Ovary (tissue), 9 donors: ENCODE measurements around the gene PRODH. TPM values are rescaled to one million over a fixed set of nuclear protein-coding genes. Genes with fewer than 3 reads are reported as not detected.
"Not testable (repeated sequence)": the region's sequence is repeated elsewhere in the genome, so short reads cannot be mapped to it uniquely, and the experiment has no call there.

Source experiments
- DNase-seq, 5 donors: peaks; one replicate each; pipeline ENCODE4 v3.0.0-alpha.2; 2019 to 2020
- H3K27ac ChIP-seq, 2 donors: fragments of 200-600 bp; one replicate each; pipeline versions ENCODE4 v1.5.1 to v1.8.0; 2019 to 2022
- H3K27me3 ChIP-seq: fragments of 200-600 bp; one replicate; pipeline ENCODE4 v1.8.0; 2022
- H3K36me3 ChIP-seq: fragments of 200-600 bp; sonication (generic); one replicate; pipeline ENCODE4 v1.5.1; 2019
- H3K4me1 ChIP-seq: one replicate; pipeline ENCODE4 v1.8.1; 2013; ENCODE audit warnings: mild to moderate bottlenecking, moderate library complexity; ENCODE audit not compliant: insufficient read depth
- H3K4me3 ChIP-seq: fragments of 200-600 bp; sonication (generic); one replicate; pipeline ENCODE4 v1.5.1; 2017
- H3K9me3 ChIP-seq, 2 donors: fragments of 200-600 bp in 1 of 2; sonication (generic) in 1 of 2; one replicate each; pipeline versions ENCODE4 v1.5.1 to v1.8.1; 2013 to 2019; ENCODE audit warnings: mild to moderate bottlenecking in 1 of 2, moderate library complexity in 1 of 2
- EP300 ChIP-seq: sonication (generic); formaldehyde crosslinking; IDR thresholded peaks from one replicate; pipeline ENCODE4 v1.6.1; 2017; ENCODE audit warnings: antibody characterized with exemption
- POLR2A ChIP-seq: fragments of 450-650 bp; IDR thresholded peaks from one replicate; pipeline ENCODE4 v1.6.1; 2017; ENCODE audit warnings: antibody characterized with exemption, mild to moderate bottlenecking, moderate library complexity
- WGBS, 3 donors: extraction: QIAGEN DNeasy Blood & Tissue Kit in 1 of 3; methylation state at CpG; one replicate each; pipeline versions ENCODE4 v1.1.5 to v1.1.7; 2013 to 2017; 5-methylcytosine and 5-hydroxymethylcytosine counted together
- intact Hi-C, 4 donors: fragments of 100-400 bp; cut with DNase I; formaldehyde crosslinking; loops; one replicate each; pipeline versions ENCODE4 v1.11.0 to v1.15.1; 2022 to 2023
- polyA plus RNA-seq, 2 donors: library from polyadenylated mRNA; stranded (reverse); fragments of 200-250 nt in 1 of 2; fragments of 350-450 nt in 1 of 2; fragmentation: Illumina TruSeq in 1 of 2; extraction: RNeasy Lipid Tissue Mini Kit (QIAGEN cat#74804) in 1 of 2; gene quantifications; one replicate each; pipeline ENCODE4 v1.2.3, GENCODE V29; 2013 to 2014
- total RNA-seq, 7 donors: library from RNA; depleted of rRNA in 2 of 7; stranded (reverse); fragments of >200 nt in 2 of 7; fragmentation: NEBNext Ultra II Directional in 3 of 7; extraction: Animal tissue kit (Norgen Biotek cat#: 25700) in 3 of 7; gene quantifications; one replicate each; pipeline versions ENCODE4 v1.1.0 to v1.2.4, GENCODE V29; 2016 to 2023
- TF ChIP-seq, protein P1 (sequence below), 3 donors: fragments of 450-650 bp in 2 of 3; fragments of 200-600 bp in 1 of 3; IDR thresholded peaks; one replicate each; pipeline versions ENCODE4 v1.5.1 to v1.8.0; 2016 to 2022; ENCODE audit warnings: antibody characterized with exemption in 3 of 3, mild to moderate bottlenecking in 1 of 3
- donor health status: DM: no; HTN: no; CAD: no; lungs with moderate emphysema.
- donor health status: DM: no; HTN: no; CAD: no.
- donor health status: Bipolar disorder and iron deficiency.
- donor health status: DM: yes; HTN: yes; CAD: no.
- donor health status: DM: no; HTN: no; CAD: no.
- donor health status: DM: yes; HTN: yes; CAD: no.

PRODH gene
- total and polyA plus RNA-seq, 9 donors: 0.27 to 3.8 (median 0.73) TPM; not detected in 1

DNA sequence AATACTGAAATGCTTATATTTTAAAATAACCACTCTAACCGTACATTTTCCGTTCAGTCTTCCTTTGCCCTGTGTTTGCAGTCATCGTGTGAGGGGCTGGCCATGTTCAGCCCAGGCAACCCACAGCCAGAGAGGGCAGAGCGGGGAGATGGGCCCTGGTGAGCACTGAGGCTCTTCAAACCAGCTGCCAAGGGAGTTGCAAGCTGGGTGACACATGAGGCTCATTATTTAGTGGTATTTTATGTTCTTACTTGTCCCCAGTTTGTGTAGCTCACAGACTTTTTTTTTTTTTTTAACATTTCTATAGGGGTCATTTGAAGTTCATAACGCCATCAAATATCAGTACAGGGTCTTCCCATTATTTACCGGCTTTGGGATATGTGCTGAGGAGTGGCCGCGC lies 48.0 kb downstream of the PRODH start:
- Histone ChIP-seq H3K36me3 (no peaks in the 10 kb centered on the region), H3K9me3 (no peaks in the 10 kb centered on the region), H3K4me1 (no peaks in the 10 kb centered on the region), H3K4me3 (no peak overlapping the region), H3K27me3 (no peaks in the 10 kb centered on the region), H3K27ac (no peak overlapping the region)
- intact Hi-C loops: no loop called here
- no peak for TF ChIP-seq POLR2A
- TF ChIP-seq, protein P1, sequence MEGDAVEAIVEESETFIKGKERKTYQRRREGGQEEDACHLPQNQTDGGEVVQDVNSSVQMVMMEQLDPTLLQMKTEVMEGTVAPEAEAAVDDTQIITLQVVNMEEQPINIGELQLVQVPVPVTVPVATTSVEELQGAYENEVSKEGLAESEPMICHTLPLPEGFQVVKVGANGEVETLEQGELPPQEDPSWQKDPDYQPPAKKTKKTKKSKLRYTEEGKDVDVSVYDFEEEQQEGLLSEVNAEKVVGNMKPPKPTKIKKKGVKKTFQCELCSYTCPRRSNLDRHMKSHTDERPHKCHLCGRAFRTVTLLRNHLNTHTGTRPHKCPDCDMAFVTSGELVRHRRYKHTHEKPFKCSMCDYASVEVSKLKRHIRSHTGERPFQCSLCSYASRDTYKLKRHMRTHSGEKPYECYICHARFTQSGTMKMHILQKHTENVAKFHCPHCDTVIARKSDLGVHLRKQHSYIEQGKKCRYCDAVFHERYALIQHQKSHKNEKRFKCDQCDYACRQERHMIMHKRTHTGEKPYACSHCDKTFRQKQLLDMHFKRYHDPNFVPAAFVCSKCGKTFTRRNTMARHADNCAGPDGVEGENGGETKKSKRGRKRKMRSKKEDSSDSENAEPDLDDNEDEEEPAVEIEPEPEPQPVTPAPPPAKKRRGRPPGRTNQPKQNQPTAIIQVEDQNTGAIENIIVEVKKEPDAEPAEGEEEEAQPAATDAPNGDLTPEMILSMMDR (IDR thresholded peaks at IDR 0.05): no peak
- TF ChIP-seq EP300: no peak
- 47 to 67% methylated on average over 1 to 2 of the region's 8 CpGs; no CpG with 5 or more reads in 1 of the 3 donors for WGBS, 3 donors
- no peak for DNase-seq

DNA sequence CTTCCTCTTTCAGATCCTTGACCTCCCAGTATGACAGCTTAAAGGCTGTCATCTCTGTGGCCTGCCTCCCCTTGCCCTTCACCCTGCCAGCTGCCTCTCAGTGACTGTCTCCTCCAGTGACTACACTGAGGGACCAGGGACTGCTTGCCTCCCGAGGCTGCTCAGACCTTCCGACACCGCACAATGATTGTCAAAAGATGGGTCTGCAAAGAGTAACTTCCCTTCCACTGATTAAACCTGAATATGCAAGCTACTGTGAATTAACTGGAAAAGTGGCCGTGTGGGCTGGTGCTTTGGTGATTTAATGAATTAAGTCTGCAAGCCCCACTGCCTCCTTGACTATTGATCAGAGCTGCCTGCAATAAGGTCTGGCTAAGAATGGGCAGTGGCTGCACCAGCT lies 51.6 kb downstream of the PRODH start:
- H3K4me3 ChIP-seq, intact Hi-C loops, H3K4me1 ChIP-seq, H3K9me3 ChIP-seq, H3K27ac ChIP-seq, DNase-seq, H3K27me3 ChIP-seq, H3K36me3 ChIP-seq: not testable (repeated sequence)
- 74 to 83% (median 80%) methylated on average over 1 to 4 of the region's 4 CpGs for whole genome bisulfite sequencing, 3 donors

DNA sequence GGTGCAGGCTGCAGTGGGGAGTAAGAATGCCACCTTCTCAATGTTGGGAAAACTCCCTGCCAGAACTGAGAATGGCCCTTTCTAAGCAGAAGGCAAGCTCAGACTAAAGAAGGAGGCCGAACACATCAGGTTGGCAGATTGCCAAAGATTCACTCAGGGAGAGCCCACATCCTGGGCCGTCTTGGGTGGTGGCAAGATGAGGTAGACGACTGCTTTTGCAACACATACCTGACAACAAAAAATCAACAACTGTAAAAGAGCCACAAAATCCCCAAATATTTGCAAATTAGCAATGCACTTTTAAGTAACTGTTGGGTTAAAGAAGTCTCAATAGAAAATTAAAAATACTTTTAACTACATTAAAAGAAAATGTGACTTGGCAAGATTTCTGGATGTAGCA lies 54.8 kb downstream of the PRODH start:
- H3K4me1 ChIP-seq, H3K36me3 ChIP-seq, H3K4me3 ChIP-seq, H3K27me3 ChIP-seq, H3K9me3 ChIP-seq, H3K27ac ChIP-seq, intact Hi-C loops, DNase-seq: not testable (repeated sequence)
- WGBS, 3 donors: 34 to 40% (median 34%) methylated on average over 3 of the region's 3 CpGs

Other genes with a start within 250 kb of the PRODH start
- gene DGCR6, start 30.0 kb downstream of the PRODH start, total RNA-seq: 1 to 10 TPM in 3 of 7 donors, under 1 TPM in 4; 0.35 to 4.9 (median 0.92) TPM
- gene DGCR6, start 30.0 kb downstream of the PRODH start, polyA plus RNA-seq: under 1 TPM; 0.28 to 0.37 TPM
- gene DGCR2, start 186.1 kb upstream of the PRODH start, total RNA-seq: 10 to 100 TPM; 31.7 to 71.9 (median 60.2) TPM
- 10 to 100 TPM; 23.9 to 51.2 TPM for gene DGCR2, start 186.1 kb upstream of the PRODH start, polyA plus RNA-seq
- not detected for gene TSSK2, start 195.0 kb upstream of the PRODH start, total RNA-seq
- gene TSSK2, start 195.0 kb upstream of the PRODH start, polyA plus RNA-seq: under 1 TPM in 1 of 2 donors, not detected in 1; 0.05 TPM
- 10 to 100 TPM; 12.8 to 20.2 (median 14.0) TPM for gene ESS2, start 208.4 kb upstream of the PRODH start, total RNA-seq
- gene ESS2, start 208.4 kb upstream of the PRODH start, polyA plus RNA-seq: 10 to 100 TPM in 1 of 2 donors, 1 to 10 TPM in 1; 4.4 to 18.5 TPM
- not detected for gene GSC2, start 214.0 kb upstream of the PRODH start, total RNA-seq
- gene GSC2, start 214.0 kb upstream of the PRODH start, polyA plus RNA-seq: not detected
- gene SLC25A1, start 242.4 kb upstream of the PRODH start, total RNA-seq: 10 to 100 TPM; 36.0 to 90.7 (median 76.4) TPM
- 10 to 100 TPM; 15.8 to 42.6 TPM for gene SLC25A1, start 242.4 kb upstream of the PRODH start, polyA plus RNA-seq